Stimulated activated CD4-positive, alpha-beta T cell treated with anti-CD3 and anti-CD28 coated beads, Interleukin-4, amount 100 ng/mL, for 48 hours (primary cell): Measurements from ENCODE around the gene FBXO38.

Experiments
- DNase-seq, 2 donors: peaks; one replicate each; pipeline ENCODE4 v3.0.0-alpha.2; 2020; ENCODE audit warnings: low read depth in 2 of 2

The FBXO38 gene, protein sequence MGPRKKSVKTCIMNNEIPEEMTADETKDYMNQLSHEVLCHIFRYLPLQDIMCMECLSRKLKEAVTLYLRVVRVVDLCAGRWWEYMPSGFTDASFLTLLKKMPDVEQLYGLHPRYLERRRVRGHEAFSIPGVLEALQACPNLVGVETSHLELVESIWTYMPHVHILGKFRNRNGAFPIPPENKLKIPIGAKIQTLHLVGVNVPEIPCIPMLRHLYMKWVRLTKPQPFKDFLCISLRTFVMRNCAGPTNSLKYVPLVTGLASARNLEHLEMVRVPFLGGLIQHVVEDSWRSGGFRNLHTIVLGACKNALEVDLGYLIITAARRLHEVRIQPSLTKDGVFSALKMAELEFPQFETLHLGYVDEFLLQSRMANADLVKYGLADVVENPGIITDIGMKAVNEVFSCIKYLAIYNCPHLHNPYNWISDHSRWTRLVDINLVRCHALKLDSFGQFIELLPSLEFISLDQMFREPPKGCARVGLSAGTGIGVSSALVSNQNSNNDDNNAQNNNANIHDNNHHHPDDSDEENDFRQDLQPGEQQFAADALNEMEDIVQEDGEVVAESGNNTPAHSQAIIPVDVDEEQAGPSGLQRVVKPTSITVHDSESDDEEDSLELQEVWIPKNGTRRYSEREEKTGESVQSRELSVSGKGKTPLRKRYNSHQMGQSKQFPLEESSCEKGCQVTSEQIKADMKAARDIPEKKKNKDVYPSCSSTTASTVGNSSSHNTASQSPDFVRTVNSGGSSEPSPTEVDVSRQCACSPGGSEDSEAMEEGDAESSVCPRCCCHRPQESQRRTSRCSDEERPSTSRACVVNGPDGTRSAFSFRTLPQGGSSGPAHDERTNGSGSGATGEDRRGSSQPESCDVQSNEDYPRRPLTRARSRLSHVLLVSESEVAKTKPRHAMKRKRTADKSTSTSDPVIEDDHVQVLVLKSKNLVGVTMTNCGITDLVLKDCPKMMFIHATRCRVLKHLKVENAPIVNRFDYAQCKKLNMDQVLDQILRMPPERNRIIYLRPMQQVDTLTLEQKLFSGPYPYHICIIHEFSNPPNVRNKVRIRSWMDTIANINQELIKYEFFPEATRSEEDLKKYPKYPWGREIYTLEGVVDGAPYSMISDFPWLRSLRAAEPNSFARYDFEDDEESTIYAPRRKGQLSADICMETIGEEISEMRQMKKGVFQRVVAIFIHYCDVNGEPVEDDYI

DNA sequence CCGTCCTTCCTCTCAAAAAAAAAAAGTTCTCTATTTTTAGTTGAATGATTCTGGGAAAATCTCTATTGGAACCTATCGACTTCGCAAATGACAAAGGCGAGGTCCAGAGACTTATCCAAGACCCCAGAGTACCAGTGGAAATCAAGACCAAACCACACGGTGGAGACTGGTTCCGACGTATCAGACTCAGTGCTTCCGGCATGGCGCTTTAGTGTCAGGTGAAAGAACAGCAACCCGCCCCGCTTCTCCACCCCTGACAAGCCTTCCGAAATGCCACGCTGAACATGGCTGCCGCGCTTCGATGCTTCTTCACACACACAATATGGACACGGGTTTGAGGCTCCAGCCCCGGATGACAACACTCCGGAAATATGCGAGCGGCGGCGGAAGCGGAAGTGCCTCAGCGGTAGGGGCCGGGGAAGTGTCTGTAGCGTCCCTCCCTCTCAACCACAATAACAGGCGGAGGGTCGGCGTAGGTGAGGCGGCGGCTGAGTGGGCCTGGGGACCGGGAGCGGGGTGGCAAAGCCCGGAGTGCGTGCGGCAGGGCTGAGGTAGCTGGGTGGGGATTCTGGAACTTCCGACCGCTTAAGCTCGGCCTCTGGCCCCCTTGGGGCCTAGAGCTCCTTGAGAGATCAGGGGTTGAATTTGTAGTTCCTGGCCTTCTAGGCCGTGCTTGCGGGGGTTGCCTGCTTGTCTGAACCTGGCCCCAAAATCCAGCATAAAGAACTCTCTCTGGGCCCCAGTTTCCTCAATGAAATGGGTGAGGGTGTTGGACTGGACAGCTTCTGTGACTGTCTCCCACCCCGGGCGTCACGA lies at the start of gene FBXO38:
Gene FBXO38, plus strand, starts transcription at position 395 of the 816 bp plus-strand sequence. CDS start 10,819 bp downstream, outside the sequence.
- peak; percentile 91 to 93 for DNase-seq

DNA sequence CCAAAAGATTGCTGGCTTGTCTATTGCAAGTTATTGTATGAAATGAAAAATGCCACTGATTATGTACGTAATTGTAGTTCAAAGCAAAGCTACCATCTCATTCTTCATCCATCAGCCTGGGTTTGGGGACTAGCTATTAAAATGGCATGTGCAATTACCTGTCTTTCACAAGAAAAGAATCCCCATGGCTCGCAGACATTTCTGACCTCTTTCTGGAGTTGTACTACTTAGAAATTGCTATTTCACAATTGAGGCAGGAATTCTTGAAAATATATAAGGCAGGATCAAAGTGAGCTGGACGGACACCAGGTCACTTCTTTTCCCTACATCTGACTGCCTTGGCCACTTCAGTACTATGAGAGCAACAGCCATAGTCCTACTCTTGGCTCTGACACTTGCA lies 48.5 kb upstream of the FBXO38 start, which contains the start of gene SPINK9:
Gene SPINK9, plus strand, starts transcription at position 301 of the 400 bp plus-strand sequence. Its CDS starts 55 bp downstream, at position 356.
- no peak for DNase-seq

DNA sequence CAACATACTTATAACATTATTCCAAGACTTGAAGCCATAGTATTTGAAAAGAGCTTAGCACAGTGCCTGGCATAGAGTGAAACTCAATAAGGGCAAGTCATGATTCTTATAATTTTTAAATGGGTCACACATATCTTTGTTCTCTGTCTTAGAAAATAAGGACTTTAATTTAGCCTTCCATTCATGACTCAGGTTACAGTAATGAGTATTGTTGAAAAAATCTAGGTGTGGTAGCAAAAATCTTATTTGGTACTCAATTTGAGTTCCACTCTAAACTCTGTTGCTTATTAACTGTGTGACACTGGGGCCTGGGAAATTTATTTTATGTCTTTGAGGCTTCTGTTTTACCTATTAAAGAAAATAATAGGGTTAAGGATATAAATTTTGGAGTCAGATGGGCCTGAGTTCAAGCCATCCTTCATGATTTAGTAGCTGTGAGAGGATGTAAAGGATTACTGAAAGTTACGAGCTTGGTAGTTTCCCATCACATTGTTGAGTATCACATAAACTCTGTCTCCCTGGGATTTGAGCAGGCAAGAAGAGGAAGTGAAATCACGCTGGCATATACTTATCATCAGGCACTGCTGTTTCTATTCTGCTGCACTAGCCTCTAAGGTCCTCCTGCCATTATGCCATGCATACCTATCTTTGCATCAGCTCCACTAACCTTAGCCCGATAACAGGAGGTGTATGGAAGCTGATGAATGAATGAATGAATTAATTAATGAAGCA lies 46.9 kb upstream of the FBXO38 start:
- no peak for DNase-seq

GRCh38 chr5:148342371-148343045 lies 41.2 kb upstream of the FBXO38 start:
- no peak for DNase-seq

DNA sequence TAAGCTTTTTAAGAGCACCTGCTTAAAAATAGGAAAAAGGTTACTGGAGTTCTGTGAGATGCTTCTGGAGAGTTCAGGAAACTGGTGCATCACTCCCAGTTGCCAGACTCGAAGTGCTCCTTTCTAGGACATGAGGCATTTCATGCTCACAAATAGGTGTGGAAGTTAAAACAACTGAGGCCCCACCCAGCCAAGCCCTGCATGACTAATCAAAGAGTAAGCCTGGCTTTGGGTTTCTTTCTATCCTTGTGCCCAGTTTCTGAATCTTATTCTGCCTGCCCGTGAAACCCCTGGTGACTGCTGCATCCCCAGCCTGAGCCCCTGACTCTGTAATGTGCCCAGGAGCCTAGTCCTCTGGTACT lies 40.7 kb upstream of the FBXO38 start:
- no peak for DNase-seq

- DNase-seq: no peak
Observed at GRCh38 chr5:148343603-148344487, 39.9 kb upstream of the FBXO38 start.

- DNase-seq: no peak
Observed at GRCh38 chr5:148347706-148348105, 36.1 kb upstream of the FBXO38 start.

- DNase-seq: no peak
Observed at GRCh38 chr5:148352696-148353095, 31.1 kb upstream of the FBXO38 start.

- DNase-seq: no peak
Observed at GRCh38 chr5:148353634-148354033, 30.1 kb upstream of the FBXO38 start.

DNA sequence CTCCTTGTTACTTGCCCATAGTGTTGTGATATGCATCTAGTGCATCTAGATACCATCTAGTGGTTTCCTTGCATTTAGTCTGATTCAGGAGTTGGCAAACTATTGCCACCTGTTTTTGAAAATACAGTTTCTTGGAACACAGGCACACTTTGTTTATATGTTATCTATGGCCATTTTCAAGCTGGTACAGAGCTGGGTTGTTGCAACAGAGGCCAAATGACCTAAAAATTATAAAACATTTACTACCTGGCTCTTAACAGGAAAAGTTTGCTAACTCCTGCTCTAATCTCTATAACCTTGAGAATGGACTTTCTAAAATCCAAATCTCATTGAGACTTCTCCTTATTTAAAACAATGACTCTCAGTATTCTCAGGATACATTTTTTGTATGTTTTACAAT lies 19.4 kb upstream of the FBXO38 start:
- no peak for DNase-seq

DNA sequence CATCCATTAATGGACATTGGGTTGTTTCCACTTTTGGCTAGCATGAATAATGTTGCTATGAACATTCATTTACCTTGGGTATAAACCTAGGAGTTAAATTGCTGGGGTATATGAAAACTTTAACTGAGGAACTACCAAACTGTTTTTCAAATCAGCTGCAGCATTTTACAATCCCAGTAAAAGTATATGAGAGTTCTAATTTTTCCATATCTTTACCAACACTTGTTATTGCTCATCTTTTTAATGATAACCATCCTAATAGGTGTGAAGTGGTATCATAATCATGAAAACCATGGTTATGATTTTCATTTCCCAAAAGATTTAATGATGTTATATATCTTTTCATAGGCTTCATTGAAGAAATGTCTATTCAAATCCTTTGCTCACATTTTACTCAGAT lies 15.5 kb upstream of the FBXO38 start:
- no peak for DNase-seq

DNA sequence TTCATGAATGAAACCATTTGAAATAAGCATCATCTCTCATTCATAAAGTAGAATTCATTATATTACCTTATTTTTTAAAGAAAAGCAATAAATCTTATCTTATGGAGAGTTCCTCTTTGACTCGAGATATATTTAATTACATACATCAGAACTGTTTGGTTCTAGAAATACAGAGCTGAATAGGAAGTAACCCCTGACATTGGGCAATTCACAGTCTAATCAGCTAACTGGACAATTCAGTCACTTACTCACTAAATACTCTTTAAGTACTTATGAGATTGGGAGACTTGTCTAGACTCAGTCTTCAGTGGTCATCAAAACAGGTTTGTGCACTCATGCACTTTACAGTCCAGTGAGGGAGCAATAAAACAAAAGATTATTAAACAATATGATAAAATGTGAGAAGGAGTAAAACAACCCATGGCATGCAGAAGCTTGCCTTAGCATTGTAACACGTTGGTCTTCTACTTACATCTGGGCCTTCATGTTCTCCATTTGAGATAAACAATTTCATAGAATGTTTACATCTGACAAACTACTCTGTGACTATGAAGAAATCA lies 11.5 kb upstream of the FBXO38 start:
- DNase-seq: no peak

GRCh38 chr5:148372893-148373292 lies 10.9 kb upstream of the FBXO38 start:
- no peak for DNase-seq

- no peak for DNase-seq
Observed at GRCh38 chr5:148374690-148375360, 8.9 kb upstream of the FBXO38 start.

DNA sequence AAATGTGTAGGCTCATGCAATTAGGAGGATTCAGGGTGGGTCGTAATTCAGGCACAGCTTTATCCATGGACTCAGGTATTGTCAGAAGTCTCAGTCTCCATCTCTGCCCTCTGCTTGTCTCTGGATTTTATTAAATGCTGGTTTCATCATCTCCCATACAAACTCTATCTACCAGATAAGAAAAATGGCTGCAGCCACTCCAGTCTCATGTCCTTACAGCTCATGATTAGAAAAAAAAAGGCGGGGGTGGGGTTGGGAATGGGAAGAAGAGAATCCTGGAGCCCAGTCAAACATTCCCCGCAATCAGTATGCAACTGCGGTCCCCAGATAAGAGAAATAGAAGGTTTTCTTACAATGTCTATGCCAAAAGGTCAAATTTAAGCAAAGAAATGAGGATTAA lies 7.6 kb upstream of the FBXO38 start:
- no peak for DNase-seq

DNA sequence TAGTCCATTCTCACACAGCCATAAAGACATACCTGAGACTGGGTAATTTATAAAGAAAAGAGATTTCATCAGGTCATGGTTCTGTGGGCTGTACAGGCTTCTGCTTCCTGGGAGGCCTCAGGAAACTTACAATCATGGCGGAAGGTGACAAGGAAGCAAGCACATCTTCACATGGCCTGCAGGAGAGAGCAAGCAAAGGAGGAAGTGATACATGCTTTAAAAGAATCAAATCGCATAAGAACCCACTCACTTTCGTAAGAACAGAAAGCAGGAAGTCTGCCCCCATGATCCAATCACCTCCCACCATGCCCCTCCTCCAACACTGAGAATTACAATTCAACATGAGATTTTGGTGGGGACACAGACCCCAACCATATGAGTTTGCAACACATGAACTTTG lies 5.1 kb upstream of the FBXO38 start:
- no peak for DNase-seq

GRCh38 chr5:148379340-148379739 lies 4.4 kb upstream of the FBXO38 start:
- DNase-seq: no peak

DNA sequence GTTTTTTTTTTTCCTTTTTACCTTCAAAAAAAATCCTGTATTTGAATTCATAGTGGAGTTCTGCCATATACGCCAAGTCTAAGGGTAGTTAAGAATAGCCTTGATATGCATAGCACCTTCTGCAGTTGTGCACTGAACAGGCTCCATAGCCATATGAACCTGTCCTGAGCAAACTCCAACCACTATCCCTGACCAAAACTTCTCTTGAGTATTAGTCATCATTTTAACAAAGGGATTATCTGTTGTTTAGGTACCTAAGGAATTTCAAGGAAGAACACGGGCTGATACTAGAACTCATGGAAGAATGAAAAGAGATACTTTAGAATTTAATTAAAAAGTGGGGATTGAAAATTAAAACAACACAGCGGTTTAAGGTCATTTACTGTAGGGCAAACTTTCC lies 1.9 kb upstream of the FBXO38 start:
- no peak for DNase-seq
